NK-92 (cell line): Measurements from ENCODE around the gene ZNF274.
A peak's percentile ranks its signal among the peaks of the same experiment; 100 is the strongest.
"Not testable (repeated sequence)": the region's sequence is repeated elsewhere in the genome, so short reads cannot be mapped to it uniquely, and the experiment has no call there.

Experiments
- DNase-seq: peaks from one replicate; lab custom pipeline; 2025; ENCODE audit not compliant: unreplicated experiment; lab: John Stamatoyannopoulos, UW

The ZNF274 gene

GRCh38 chr19:58182989-58183816 is at the start of gene ZNF274:
TSS of gene ZNF274 (plus strand) at chr19:58183061. CDS start at chr19:58183966, 905 bp downstream.
- DNase-seq = no peak

GRCh38 chr19:58134244-58134643 is 48.6 kb upstream of the ZNF274 start:
- no peak for DNase-seq

DNA sequence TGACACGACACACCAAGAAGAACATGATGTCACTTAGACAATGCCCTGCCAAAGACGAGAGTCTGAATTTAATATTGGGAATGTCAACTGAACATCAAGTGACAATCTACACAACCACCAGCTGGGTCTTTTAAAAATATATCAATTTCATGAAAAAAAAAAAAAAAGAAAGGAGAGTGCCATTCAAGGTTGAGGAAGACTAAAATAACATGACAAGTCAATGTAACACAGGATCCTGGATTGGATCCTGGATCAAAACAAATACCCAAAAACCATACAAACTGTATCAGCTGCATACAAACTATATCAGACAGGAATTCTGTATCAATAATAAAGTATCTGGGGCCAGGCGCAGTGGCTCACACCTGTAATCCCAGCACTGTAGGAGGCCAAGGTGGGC is 37.0 kb upstream of the ZNF274 start:
- no peak for DNase-seq

GRCh38 chr19:58147475-58147874 is 35.4 kb upstream of the ZNF274 start:
- not testable (repeated sequence) for DNase-seq

- DNase-seq = no peak
Observed at GRCh38 chr19:58150328-58150921, 32.4 kb upstream of the ZNF274 start, which contains the start of gene ZNF329. TSS of gene ZNF329 (minus strand) at chr19:58150789. CDS start at chr19:58129503, 21,286 bp downstream.

DNA sequence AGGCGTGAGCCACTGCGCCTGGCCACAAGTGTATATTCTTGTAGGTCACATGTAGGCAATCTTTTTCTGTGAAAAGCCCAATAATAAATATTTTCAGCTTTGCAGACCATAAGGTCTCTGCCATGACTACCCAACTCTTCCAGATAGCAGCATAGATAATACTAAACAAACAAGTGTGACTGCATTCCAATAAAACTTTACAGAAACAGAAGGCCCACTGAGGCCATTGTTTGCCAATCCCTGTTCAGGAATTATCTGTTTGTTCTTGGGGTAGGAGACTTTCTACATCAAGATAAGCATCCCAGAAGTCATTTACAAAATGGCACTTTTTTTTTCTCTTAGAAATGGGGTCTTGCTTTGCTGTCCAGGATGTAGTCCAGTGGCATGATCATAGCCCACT is 29.5 kb upstream of the ZNF274 start:
- DNase-seq = no peak

DNA sequence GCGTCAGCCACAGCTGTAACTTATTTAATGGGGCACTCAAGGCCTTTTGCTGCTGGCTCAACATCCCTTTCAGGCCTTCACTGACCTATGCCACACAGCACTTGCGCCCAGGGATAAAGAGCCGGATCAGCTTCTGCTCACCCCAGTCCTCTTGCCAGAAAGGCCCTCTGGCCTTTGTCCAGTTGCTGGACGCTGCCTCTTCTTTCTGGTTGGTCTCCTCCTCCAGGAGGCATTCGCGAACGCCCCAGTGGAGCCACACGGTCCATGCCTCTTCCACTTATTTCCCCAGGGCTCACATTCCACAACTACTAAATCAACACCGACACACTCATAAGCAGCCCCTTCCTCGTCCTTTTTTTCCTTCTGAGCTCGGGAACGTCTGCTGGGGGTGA is 28.6 kb upstream of the ZNF274 start:
- DNase-seq = no peak

DNA sequence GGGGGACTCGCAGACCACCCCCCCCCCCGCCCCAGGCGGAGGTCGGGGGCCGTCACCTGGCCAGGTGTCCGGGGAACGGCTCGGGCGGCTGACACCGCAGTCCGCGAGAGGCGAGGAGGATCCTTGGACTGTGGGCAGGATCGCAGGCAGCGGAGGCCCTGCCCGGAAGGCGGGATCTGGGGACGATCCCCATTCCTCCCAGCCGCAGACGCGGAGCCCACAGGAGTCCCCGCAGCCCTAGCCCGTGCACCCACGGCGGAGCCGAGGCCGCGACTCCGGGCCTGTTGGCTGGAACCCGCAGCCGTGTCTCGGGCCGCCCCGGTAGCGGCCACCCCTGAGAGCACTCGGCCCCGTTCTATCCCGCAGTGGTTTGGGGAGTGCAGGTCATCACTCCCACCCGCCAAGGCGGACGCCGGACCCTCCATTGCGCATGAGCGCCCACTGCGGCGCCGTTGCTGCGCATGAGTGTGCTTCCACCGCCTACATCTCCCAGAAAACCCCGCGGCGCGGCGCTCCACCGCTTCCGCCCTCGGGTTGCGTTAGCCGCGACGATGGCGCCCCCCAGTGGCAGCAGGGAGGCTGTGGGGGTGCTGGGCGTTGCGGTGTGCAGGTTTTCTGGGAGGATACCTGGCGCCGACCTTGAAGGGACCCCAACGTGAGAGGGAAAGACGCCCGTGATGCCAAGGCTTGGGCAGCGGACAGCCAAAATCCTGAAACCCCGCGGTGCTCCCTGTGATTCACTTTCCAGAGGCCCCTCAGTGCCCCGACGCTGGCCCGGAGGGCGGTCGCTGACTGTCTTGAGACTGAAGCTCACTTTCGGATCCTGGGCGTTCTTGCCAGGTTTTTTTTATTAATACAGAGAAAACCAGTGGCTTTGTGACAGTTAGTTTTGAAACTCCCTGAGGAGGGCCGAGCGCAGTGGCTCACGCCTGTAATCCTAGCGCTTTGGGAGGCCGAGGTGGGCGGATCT is 27.9 kb upstream of the ZNF274 start:
- peak; percentile 81 for DNase-seq

GRCh38 chr19:58157045-58157728 is 25.7 kb upstream of the ZNF274 start:
- no peak for DNase-seq

DNA sequence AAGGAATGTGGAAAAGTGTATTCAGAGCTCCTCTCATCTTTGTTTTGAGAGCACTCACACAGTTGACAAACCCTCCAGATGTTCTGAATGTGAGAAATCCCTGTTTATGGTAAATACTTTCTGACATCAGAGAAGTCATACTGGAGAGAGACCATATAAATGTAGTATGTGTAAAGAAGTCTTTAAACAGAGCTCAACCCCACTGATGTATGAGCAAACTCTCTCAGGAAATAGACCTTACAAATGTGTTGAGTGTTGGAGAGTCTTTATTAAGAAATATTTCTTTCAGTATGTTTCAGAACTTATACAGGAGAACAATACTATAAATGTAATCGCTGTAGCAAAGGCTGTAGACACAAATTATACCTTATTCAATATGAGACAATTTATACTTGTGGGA is 16.6 kb upstream of the ZNF274 start:
- DNase-seq = no peak

DNA sequence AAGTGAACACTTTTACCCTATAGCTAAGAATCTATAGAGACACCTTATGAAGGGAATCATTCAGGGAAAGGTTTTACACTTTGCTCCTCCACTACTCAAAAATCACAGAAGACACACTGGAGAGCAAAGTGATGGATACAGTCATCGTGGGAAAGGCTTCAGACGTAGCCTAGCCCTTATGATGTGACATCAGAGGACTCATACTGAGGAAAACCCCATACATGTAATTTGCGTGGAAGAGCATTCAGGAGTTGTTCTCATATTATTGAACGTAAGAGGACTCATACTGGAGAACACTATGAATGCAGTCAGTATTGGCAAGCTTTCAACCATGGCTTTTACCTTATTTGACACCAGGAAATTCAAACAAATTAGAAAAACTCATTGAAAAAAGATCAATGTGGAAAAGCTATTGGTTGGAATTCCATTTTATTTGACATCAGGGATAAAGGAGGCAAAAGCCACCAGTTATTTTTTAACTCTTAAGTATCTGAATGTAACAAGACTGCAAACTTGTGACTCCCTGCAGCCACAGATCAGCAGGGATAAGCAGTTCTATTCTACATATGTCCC is 16.1 kb upstream of the ZNF274 start:
- DNase-seq = no peak

GRCh38 chr19:58170860-58171259 is 12.0 kb upstream of the ZNF274 start:
- DNase-seq = no peak

GRCh38 chr19:58181902-58182576 is 822 bp upstream of the ZNF274 start:
- no peak for DNase-seq

- no peak for DNase-seq
Observed at GRCh38 chr19:58182577-58182988, 278 bp upstream of the ZNF274 start.

DNA sequence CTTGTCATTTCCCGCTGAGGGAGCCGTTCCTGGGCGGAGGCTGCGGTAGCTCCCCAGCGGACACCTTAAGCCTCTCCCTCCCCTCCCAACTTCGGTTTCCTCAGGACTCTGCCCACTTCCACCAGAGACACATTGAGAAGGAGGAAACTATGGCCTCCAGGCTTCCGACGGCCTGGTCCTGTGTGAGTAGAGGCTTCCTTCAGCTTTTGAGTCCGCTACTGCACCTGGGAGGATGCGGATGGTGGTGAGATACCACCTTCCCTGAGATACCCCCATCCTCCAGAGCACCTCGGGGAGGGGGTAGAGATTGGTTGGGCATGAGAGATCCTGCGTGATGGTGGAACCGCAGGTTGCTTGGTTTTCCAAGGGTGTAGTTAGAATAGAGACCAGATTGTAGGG is 955 bp downstream of the ZNF274 start:
- DNase-seq = no peak

GRCh38 chr19:58196901-58197616 is 14.2 kb downstream of the ZNF274 start:
- no peak for DNase-seq

GRCh38 chr19:58203814-58204475 is 21.1 kb downstream of the ZNF274 start:
- no peak for DNase-seq

DNA sequence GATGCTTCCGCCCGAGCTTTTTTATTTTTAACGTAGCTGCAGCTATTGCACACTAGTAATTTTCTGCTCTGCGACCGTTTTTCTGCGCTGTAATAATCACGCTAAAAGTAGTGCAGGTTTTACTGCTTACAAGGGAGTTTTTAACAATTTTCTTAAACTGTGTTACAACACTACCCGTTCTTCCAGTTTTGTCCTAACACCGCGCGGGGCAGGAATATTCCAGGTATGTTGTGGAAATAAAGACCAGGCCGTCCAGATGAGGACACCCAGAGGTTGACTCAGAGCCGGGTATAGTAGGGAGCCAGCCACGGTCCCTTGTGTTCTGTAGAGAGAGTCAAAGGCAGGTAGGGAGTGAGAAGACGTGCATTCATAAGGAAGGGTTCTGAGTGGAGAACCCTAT is 21.7 kb downstream of the ZNF274 start:
- no peak for DNase-seq

DNA sequence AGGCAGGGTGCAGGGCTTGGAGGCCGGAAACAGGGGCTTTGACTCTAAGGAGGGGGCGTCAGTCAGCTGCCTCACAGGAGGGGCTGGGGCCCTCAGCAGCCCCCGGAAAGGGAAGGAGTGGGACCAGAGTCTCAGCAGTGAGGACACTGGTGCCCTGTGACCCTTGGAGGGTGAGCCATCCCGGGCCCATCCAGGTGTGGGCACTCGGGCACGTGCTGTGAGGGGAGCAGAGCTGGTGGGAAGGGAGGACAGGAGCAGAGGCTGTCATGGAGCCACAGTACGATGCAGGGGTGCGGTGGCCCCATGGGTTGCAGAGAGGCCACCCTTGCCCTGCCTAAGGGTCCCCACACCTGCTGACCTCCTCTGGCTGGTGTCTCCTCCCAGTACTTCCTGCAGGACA is 26.7 kb downstream of the ZNF274 start:
- no peak for DNase-seq
